Measurements from ENCODE around the gene CDH4.

CDH4 gene

DNA sequence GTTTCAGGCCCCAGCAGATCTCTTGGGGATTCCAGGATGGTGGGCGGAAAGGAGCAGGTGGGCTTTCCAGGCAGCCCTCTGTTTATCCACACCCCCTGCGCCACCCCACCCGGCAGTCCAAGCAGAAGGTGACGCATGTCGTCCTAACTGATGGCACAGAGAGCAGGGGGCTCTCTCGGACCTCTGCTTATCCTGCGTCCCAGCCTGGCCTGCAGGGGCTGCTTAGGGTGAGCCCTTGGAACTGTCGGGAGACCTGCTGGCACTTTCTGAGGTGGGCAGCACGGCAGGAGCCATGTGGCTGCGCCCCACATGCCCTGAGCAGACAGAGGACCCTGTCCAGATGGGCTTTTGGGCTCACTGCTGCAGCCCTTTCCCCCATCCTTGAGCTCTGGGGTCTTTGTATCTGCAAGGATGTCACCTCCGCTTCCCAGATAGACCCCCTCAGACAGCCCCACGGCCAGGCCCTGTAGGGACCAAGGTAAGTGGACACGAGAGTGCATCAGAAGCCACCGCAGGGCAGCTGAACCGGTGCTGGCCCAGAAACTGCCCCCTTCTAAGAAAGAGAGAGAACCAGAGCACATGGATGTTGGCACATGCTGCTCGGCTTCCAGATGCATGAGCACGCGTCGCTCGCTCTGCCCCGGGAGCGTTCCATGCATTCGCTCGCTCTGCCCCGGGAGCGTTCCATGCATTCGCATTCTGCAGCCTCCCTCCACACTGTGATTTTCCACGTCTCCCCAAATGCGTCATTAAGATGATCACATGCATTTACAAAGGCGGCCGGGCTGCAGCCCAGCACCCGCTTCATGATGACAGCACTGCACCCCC is 566.9 kb downstream of the CDH4 start:
- no peak for DNase-seq

DNA sequence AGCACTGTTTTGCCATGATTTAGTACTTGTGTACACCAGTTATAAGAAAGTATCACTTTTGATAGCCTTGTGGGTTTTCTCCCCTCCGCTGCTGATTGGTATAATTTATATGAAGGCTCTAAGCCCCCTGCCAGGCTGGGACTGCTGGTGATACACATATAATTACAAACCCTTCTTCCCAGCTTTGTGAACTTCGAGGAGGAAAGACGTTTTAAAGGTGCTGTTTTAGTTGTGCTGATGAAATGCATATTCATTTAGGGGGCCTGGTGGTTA is 567.4 kb downstream of the CDH4 start:
- no peak for DNase-seq

DNA sequence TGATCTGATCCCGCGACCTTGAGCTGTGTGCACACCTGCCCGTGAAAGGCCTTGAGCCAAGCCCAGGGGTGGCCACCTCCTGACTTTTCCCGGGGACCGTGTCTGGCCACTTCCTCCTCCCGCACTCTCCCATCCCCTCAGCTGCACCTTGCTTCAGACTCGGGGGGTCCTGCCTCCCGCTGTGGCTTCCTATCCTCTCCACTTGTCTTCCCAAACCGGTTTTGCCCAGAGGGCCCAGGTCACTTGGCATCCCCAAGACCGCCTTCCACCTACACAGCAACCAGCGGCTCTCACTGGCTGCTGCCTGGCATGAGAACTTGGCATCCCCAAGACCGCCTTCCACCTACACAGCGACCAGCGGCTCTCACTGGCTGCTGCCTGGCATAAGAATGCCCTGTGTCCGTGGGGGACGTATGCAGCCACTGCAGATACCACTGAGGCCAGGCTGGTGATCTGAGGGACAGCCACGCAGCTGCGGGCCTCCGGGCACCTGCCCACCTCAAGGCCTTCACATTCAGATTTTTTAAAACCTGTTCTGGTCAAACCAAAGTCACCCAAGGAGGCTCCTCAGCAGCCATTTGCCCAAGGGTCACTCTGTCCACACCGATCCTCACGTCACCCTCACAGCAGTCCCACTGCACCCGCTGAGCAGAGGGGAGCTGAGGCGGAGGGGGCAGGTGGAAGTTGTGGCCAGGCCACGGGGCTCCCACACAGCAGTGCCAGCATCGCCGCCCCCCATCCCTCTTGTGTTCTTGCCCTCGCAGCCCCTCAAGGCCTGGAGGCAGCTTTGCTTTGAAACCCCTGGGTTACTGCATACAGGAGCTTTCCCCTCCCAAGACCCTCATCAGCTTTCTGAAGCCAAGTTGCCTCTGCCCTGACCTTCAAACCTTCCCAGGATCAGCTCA is 568.1 kb downstream of the CDH4 start:
- no peak for DNase-seq

DNA sequence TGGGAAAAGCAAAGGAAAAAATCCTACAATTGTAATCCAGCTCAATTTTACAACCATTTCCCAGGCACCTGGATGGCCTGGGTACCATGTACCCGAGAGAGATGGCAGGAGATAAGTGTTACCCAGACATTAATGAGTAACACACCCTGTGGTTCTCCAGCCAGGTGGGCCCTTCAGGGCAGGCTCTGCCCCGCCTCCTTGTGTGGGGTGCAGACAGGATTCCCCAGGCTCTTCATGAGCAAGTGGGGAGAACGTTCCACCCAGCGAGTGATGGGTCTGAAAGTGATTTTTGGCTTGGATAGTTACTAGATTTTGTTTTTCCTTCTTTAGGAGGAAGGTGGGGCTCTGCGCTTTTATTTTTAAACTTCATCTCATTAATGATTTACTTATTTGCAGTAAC is 569.7 kb downstream of the CDH4 start:
- DNase-seq = no peak

DNA sequence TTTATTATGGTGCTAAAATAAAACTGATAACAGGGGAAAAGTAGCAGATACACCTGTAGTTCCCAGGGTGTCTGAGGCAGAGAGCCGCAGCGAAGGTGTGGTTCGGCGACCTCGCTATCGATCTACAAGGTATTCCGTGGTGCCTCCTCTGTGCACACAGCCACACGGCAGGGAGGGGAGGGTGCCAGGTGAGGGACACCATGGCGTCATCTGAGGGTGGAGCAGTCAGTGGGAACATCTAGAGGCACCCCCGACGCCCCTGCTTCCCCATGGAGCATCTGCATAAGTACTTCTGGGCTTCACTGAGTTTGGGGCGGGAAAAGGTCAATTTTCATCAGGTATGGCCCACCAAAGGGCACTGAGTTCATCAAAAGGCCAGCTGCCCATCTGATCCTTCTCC is 570.3 kb downstream of the CDH4 start:
- no peak for DNase-seq

DNA sequence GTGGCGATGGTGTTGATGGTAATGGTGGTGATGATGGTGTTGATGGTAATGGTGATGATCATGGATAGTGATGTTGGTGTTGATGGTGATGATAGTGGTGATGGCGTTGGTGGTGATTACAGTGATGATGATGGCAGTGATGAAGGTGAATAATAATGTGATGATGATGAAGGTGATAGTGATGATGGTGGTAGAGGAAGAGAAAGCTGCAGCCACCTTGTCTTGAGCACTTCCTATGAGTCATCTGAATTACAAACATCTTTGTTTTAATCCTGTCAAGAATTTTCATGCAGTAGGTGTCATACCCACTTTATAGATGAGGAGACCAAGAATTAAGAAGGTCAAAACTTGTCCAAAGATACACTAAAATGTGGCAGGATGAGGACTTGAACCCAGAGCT is 571.2 kb downstream of the CDH4 start:
- DNase-seq = no peak

DNA sequence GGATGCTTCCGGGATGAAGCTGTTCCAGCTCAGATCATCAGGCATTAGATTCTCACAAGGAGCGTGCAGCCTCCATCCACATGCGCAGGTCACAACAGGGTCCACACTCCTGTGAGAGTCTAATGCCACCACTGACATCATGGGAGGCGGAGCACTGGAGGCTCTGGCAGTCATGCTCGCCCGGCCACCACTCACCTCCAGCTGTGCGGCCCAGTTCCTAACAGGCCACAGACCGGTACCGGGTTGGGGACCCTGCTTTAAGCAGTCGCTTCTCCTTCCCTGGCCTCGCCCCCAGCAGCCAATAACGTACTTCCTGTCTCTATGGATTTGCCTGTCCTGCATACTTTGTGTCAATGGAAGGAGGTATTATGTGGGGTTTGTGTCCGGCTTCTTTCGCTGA is 576.8 kb downstream of the CDH4 start:
- DNase-seq = no peak

DNA sequence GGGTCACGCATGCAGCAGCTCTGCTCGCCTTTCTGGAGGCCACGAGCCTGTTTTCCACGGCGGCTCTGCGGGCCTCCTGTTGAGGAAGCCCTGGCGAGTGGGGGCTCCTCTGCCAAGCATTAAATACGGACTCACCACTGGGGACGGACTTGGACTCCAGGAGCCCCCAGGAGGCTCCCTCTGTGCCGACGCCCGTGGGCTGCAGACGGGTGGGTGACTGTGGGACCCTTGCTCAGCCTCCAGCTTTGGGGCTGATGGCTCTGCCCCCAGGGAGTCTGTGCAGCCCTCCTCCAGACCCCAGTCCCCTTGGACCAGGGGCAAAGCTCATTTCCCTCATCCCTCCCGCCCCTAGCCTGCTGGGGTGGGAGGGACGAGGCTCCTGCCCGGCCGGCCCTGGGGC is 577.5 kb downstream of the CDH4 start:
- DNase-seq = no peak

DNA sequence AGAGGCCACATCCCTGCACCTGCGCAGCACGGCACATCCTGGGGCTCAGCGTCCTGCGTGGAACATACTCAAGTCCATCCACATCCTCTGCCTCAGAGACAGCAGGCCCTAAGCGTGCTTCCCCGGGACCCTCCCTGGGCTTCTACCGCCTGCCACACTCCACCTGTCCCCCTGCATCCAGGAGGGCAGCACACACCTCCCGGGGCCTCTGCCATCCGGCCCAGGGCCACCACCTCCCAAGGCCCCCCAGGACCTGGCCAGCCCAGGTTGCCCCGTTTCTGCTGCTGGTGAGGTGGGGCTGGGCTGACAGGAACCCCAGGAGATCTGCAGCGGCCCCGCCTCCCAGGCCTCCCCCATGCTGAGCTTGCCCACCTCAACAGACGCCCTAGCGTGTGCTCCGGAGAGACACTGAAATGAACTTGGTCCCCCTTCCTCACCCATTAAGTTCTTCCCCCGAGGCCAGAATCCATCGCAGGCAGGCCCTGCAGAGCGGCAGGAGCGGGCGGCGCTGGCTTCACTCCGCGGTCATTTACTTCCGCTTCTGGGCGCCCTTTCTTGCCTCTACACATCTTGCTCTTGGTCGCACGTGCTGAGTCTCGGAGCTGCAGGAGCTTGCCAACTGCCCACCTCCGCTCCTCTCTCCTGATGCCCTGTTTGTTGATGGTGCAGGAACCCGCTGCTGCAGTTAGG is 578.3 kb downstream of the CDH4 start:
- DNase-seq = no peak

DNA sequence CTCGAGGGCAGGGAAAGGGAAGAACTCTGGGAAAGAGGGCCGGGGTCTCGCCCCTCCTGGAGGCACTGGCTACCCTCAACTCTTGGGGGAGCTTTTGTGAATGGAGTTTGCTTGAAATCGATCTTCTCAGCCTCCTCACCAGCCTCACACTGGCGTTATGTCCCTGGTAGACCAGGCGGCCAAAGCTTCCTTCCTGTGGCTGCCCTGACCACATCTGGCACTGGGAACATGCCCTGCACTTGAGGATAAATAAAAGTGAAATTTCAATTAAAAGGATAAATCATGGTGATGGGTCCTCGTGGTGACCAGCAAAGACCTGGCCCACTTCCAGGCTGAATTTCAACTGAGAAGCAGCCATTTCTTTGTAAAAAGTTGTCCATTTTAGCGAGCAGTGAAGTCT is 578.9 kb downstream of the CDH4 start:
- DNase-seq = no peak

DNA sequence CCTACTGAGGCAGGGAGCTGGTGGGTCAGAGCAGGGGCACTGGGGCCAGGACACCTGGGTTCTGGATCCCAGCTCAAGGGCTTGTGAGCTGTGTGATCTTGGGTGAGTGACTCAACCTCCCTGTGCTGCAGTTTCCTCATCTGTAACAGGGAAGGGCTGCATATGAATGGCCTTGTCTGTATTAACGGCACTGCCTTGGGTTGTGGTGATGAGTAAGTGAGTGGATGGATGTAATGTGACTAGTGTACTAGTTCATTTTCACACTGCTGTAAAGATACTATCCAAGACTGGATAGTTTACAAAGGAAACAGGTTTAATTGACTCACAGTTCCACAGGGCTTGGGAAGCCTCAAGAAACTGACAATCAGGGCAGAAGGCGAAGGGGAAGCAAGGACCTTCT is 580.1 kb downstream of the CDH4 start:
- DNase-seq = no peak

DNA sequence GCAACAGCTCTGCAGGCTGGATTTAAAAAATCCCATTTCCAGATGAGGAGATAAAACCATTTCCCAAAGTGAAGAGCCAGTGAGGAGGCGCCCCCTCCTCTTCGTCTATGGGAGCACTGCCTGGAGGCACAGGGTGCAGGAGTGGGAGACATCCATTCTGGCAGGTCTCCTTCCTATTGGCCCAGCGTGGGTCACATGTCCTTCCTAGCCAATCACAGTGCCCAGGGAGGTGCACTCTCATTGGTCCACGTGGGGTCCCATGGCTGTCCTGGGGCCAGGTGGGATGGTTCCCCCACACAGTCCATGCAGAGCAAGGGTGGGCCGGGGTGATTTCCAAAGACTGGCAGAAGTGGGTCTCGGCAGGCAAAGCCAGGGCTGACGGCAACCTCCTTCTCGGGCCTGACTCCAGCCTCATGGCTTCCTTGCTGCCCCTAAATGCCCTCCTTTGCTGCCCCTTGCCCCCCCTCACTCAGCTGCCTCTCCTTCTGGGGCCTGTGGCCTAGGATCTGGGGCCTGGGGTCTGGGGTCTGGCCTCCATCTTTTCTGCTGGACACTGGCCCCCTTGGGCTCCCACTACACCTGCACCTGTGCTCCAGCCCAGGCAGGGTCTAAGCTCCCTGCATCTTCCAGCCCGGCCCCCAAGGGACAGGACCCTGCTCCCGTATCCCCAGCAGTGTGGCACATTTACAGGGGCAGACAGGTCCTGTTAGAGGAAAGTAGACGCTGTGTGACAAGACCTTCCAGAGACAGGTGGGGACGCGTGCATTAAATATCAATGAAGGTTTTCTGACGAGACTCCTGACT is 581.9 kb downstream of the CDH4 start:
- no peak for DNase-seq

DNA sequence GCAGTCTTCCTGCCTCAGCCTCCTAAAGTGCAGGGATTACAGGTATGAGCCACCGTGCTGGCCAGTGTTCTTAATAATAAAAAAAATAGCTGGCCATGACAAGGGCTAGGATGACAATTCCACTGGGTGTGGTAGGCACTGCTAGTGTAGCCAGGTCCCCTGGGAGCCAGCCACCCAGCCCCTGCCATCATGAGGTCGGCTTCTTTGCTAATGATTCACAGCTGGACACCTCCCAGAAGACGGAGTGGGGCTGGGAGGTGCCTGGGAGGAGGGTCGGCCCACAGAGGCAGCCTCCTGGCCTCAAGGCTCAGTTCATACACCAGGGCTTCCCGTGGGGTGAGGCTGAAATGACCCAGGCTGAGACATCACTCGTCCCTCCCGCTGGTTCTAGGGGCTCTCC is 583.2 kb downstream of the CDH4 start:
- no peak for DNase-seq

DNA sequence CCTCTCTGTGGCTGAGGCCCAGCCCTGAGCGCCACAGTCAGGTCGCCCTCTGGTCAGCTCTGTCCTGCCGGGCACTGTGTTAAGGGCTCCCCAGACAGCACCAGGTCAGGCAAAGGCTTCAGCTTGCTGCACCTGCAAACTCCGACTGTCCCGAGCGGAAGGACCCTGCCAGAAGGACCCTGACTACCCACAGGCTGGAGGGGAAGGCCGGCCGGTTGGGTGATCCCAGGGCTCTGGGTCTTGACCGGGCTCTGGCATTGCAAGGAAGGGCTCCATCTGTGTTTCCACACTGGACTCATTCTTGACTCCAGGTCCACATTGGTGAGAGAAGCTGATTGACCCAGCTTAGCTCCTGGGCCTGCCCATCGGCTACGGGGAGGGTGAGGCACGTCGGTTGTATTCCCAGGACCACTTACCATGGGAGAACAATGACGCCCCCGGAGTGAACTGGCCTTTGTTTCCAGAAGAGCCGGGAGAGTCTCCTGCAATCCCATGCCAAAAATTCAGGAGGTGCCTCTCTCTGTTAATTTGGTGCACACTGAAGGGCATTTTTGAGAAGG is 583.8 kb downstream of the CDH4 start:
- no peak for DNase-seq

DNA sequence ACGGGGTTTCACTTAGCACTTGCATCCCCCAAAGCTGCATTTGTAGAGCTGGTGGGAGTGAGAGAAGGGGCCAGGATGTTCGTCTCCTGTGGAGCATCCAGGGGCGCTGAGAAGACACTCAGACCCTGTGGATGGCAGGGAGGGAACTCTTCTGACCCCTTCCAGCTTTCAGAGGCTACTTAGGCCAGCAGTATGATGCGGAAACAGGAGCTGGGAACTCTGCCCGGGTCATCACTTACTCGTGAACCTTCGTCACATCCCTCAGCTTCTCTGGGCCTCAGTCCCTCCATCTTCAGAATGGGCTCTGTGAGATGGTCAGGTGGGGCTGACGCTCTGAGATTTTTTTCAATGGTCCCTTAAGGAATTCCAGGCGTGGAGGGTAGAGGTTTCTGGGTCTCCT is 585.1 kb downstream of the CDH4 start:
- no peak for DNase-seq

DNA sequence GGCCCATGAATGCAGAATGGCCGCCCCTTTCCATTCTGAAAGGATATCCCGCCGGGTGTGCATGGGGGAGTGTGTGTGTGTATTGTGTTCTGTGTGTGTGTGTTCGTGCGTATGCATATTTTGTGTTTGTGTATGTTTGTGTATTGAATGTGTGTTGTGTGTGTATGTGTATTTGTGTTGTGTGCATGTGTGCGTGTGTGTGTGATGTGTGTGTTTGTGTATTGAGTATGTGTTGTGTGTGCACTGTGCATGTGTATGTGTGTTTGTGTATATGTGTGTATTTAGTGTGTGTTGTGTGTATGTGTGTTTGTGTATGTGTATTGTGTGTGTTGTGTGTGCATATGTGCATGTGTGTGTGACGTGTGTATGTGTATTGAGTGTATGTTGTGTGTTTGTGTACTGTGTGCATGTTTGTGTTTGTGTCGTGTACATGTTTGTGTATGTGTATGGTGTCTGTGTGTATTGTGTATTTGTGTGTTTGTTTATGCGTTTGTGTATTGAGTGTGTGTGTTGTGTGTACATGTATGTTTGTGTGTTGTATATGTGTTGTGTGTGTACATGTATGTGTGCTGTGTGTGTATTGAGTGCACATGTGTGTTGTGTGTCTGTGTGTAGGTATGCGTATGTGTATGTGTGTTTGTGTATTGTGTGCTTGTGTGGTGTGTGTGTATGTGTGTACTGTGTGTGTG is 587.3 kb downstream of the CDH4 start:
- DNase-seq = no peak

DNA sequence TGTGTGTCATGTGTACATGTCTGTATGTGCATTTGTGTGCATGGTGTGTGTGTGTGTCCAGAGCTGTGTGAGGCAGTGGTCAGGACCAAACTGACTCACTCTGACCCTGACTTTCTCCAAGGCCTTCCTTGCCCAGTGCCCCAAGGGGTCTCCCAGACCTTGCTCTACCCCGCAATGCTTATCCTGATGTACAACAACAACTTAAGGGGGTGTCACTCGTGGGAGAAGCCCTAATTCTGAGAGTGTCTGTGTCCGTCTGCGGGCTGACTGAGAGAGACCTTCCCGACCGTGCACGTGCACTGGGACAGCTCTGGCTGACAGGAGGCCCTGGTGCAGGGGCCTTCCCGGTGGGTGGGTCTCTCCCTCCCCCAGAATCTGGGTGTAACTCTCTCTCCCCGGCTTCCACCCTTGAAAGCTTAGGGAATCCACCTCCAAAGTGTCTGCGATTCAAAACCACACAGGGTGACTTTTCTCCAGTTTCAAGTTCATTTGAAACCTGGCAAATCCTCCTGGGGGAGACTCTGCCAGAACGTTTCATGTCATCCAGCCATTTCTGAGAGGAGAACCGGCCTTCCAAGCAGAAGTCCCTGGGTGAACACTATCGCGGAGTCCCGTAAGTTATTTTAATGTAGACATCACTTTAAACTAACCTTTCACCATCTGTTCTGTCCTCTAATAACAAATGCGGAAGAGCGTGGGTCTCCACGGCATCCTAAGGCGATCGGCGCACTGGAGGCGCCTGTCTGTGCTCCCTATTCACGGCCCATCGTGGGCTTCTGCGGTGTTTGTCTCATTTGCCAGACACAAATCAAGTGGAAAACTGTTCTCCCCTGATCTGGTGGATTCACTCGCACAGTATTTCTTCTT is 588.1 kb downstream of the CDH4 start:
- DNase-seq = no peak

DNA sequence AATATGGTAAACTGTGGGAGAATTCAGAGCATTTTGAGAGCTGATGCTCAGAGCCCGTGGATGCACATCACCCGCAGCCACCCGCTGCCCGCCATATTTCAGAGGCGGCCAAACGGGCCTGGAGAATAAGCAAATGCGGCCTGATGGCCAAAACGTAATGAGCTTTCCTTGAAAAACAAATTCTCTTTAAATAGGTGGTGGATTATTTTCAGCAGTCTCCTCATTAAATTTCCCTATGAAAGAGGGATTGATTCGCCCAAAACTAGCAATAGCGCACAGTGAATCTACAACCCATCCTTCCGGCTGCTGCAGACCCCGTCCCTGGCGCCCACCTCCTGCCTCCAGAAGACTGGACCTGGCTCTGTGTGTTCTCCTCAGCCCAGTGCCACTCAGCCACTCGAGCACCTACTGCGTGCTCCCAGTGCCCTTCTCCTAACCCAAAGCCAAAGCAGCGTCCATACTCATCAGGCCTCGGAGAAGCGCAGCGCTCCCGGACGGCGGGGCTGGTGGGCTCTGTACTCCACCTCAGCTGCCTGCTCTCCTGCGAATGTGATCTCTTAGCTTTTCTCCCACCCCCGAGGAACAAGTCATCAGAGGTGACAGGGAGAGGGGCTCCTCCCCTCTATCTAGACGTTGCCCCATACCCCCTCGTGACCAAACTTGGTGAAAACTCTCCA is 588.9 kb downstream of the CDH4 start:
- DNase-seq = no peak

DNA sequence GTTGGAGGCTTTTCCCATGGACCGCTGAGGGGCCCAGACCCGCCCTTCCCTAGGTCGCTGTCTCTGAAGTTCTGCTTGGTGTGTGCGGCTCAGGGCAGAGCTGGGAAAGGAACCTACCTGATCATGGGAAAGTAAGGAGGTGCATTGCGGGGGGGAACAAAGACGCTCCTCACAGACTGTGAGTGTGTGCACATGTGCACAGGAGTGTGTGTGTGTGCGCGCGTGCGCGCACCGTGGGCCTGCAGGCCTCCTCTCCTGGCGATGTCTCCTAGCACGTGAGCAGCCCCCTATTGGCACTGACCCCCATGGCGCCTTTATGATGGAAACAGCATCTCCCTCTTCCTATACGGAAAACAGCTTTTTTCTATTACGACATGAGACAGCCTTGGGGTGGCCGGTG is 589.5 kb downstream of the CDH4 start:
- no peak for DNase-seq

DNA sequence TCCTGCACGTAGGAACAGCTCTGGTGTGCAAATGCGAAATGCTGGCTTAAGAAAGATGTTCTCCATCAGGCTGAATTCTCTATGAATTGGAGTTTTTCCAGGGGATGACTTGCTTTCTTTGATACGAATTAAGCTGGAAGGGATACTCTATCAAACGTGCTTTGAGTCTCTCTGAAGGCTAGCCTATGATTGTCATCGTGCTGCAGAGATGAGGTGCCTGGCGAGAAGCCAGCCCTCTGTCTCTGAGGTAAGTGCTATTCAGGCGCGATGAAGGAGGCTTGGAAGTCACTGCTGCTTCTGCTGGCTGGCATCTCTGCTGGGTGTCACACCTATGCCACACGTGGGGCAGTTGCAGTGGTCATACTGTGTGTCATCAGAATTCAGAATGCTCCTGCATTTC is 589.9 kb downstream of the CDH4 start:
- DNase-seq = no peak

DNA sequence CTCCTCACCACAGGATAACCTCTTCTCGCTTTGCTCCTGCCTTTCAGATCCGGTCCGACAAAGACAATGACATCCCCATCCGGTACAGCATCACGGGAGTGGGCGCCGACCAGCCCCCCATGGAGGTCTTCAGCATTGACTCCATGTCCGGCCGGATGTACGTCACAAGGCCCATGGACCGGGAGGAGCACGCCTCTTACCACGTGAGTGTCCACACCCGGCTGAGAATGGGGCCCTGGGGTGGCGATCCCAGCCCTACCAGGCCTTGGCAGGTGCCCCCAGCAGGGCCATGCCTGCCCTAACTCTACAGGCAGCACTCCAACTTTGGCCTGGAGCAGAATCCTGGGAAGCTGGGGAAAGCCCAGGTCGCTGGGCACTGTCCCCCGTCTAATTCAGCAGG is 592.6 kb downstream of the CDH4 start:
- DNase-seq = no peak

Measured in NCI-H748 treated with DMSO at 0.1 percent for 48 hours (cell line).